Neural cell (in vitro differentiated cells): ENCODE data around the gene HAL.

Experiments used
- EP300 ChIP-seq: fragments of 450-650 bp; conservative IDR thresholded peaks from 2 replicates; pipeline ENCODE4 v1.6.1; 2014; ENCODE audit warnings: antibody characterized with exemption, mild to moderate bottlenecking, moderate library complexity; ENCODE audit not compliant: poor library complexity, severe bottlenecking
- EZH2 ChIP-seq: fragments of 200-600, 300-800 bp; shearing (Covaris generic), sonication (generic); IDR thresholded peaks from 2 replicates; pipeline ENCODE4 v1.6.1; 2014; ENCODE audit warnings: antibody characterized with exemption, low read length, borderline replicate concordance, mild to moderate bottlenecking; ENCODE audit not compliant: insufficient read depth, poor library complexity, severe bottlenecking
- MXI1 ChIP-seq: fragments of 450-650 bp; conservative IDR thresholded peaks from 2 replicates; pipeline ENCODE4 v1.6.1; 2014; ENCODE audit warnings: antibody characterized with exemption, mild to moderate bottlenecking; ENCODE audit not compliant: poor library complexity, severe bottlenecking
- POLR2AphosphoS5 ChIP-seq: IDR thresholded peaks from 2 replicates; pipeline ENCODE4 v1.6.1; 2012
- RAD21 ChIP-seq: fragments of 450-650 bp; conservative IDR thresholded peaks from 2 replicates; pipeline ENCODE4 v1.6.1; 2014; ENCODE audit warnings: antibody characterized with exemption, mild to moderate bottlenecking, moderate library complexity
- TF ChIP-seq, protein P1 (sequence below): fragments of 450-650 bp; IDR thresholded peaks from 2 replicates; pipeline ENCODE4 v1.5.1; 2014; ENCODE audit warnings: antibody characterized with exemption, mild to moderate bottlenecking, moderate library complexity; ENCODE audit not compliant: poor library complexity, severe bottlenecking
- TF ChIP-seq, protein P2 (sequence below): IDR thresholded peaks from 2 replicates; pipeline ENCODE4 v1.6.1; 2012; ENCODE audit warnings: borderline replicate concordance

- TF ChIP-seq, protein P1, sequence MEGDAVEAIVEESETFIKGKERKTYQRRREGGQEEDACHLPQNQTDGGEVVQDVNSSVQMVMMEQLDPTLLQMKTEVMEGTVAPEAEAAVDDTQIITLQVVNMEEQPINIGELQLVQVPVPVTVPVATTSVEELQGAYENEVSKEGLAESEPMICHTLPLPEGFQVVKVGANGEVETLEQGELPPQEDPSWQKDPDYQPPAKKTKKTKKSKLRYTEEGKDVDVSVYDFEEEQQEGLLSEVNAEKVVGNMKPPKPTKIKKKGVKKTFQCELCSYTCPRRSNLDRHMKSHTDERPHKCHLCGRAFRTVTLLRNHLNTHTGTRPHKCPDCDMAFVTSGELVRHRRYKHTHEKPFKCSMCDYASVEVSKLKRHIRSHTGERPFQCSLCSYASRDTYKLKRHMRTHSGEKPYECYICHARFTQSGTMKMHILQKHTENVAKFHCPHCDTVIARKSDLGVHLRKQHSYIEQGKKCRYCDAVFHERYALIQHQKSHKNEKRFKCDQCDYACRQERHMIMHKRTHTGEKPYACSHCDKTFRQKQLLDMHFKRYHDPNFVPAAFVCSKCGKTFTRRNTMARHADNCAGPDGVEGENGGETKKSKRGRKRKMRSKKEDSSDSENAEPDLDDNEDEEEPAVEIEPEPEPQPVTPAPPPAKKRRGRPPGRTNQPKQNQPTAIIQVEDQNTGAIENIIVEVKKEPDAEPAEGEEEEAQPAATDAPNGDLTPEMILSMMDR, result no peak
- TF ChIP-seq EZH2, result no peak
- no peak for TF ChIP-seq RAD21
- TF ChIP-seq POLR2AphosphoS5, result no peak
- TF ChIP-seq, protein P2, sequence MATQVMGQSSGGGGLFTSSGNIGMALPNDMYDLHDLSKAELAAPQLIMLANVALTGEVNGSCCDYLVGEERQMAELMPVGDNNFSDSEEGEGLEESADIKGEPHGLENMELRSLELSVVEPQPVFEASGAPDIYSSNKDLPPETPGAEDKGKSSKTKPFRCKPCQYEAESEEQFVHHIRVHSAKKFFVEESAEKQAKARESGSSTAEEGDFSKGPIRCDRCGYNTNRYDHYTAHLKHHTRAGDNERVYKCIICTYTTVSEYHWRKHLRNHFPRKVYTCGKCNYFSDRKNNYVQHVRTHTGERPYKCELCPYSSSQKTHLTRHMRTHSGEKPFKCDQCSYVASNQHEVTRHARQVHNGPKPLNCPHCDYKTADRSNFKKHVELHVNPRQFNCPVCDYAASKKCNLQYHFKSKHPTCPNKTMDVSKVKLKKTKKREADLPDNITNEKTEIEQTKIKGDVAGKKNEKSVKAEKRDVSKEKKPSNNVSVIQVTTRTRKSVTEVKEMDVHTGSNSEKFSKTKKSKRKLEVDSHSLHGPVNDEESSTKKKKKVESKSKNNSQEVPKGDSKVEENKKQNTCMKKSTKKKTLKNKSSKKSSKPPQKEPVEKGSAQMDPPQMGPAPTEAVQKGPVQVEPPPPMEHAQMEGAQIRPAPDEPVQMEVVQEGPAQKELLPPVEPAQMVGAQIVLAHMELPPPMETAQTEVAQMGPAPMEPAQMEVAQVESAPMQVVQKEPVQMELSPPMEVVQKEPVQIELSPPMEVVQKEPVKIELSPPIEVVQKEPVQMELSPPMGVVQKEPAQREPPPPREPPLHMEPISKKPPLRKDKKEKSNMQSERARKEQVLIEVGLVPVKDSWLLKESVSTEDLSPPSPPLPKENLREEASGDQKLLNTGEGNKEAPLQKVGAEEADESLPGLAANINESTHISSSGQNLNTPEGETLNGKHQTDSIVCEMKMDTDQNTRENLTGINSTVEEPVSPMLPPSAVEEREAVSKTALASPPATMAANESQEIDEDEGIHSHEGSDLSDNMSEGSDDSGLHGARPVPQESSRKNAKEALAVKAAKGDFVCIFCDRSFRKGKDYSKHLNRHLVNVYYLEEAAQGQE, result no peak
- no peak for TF ChIP-seq EP300
- no peak for TF ChIP-seq MXI1
Measured at GRCh38 chr12:96029826-96030225, 33.7 kb upstream of the HAL start.
